ENCODE data around the gene PACRG.

DNA sequence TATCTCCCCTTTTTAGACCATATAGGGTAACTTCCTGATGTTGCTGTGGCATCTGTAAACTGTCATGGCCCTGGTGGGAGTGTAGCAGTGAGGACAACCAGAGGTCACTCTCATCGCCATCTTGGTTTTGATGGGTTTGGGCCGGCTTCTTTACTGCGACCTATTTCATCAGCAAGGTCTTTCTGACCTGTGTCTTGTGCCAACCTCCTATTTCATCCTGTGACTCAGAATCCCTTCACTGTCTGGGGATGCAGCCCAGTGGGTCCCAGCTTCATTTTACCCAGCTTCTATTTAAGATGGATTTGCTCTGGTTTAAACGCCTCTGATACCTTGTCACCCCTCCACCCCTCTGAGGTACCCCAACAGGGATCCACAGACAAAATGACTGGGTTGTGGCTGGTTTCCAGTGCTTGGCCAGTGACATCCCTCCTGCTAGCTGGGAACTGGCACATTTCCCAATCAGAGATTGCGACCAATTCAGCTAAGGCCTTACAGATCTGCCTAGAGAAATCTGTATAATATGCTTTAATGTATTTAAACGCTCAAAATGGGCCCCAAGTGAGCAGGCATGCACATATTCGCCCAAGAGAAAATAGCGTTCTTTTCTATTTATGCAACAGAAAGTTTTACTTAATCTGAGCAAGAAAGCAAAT lies 371.2 kb downstream of the PACRG start:
- no peak for TF ChIP-seq GLI4 (CRISPR knock-in tag; IDR thresholded peaks at IDR 0.05; ENCODE audit: borderline replicate concordance)
- no peak for TF ChIP-seq AFF4 (CRISPR knock-in tag; IDR thresholded peaks at IDR 0.05)
- TF ChIP-seq POLR2A (IDR thresholded peaks at IDR 0.05; ENCODE audit: insufficient read depth in 1 of 2, low read depth in 2 of 2, low read length in 2 of 2): no peak
- TF ChIP-seq ZBTB37 (CRISPR knock-in tag; IDR thresholded peaks at IDR 0.05): no peak
- no peak for TF ChIP-seq EP300 (IDR thresholded peaks at IDR 0.05; ENCODE audit: low read depth in 2 of 2, low read length in 2 of 2)
- no peak for TF ChIP-seq EP300 (CRISPR knock-in tag; IDR thresholded peaks at IDR 0.05; ENCODE audit: borderline replicate concordance)
- TF ChIP-seq POLR2AphosphoS5 (IDR thresholded peaks at IDR 0.05; ENCODE audit: low read depth, low read length): no peak
- no peak for TF ChIP-seq U2AF1 (optimal IDR thresholded peaks at IDR 0.05; ENCODE audit: low read depth, low read length)
- TF ChIP-seq, protein P1, sequence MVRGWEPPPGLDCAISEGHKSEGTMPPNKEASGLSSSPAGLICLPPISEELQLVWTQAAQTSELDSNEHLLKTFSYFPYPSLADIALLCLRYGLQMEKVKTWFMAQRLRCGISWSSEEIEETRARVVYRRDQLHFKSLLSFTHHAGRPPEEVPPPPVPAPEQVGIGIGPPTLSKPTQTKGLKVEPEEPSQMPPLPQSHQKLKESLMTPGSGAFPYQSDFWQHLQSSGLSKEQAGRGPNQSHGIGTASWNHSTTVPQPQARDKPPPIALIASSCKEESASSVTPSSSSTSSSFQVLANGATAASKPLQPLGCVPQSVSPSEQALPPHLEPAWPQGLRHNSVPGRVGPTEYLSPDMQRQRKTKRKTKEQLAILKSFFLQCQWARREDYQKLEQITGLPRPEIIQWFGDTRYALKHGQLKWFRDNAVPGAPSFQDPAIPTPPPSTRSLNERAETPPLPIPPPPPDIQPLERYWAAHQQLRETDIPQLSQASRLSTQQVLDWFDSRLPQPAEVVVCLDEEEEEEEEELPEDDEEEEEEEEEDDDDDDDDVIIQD (CRISPR knock-in tag; IDR thresholded peaks at IDR 0.05; ENCODE audit: low read depth): no peak
- no peak for TF ChIP-seq KDM1A (CRISPR knock-in tag; IDR thresholded peaks at IDR 0.05)
